ENCODE results near the gene CUL4A.

- TF ChIP-seq POLR2A (IDR thresholded peaks at IDR 0.05): no peak
- TF ChIP-seq CTCF (IDR thresholded peaks at IDR 0.05): no peak
Observed at GRCh38 chr13:113223070-113223469, 13.7 kb downstream of the CUL4A start.

All from Peyer's patch (tissue), 4 donors.